ENCODE data around the gene TMEM38B.
"Not testable (repeated sequence)": the region's sequence is repeated elsewhere in the genome, so short reads cannot be mapped to it uniquely, and the experiment has no call there.

Gene TMEM38B

GRCh38 chr9:105731420-105731819 is 37.1 kb downstream of the TMEM38B start:
- H2BK5ac ChIP-seq (ENCODE audit: low read length); H3K4me2 ChIP-seq (ENCODE audit: low read length); H3K27me3 ChIP-seq (ENCODE audit: insufficient read depth, low read length, poor library complexity); H4K8ac ChIP-seq (ENCODE audit: low read depth, low read length); DNase-seq; H3K23ac ChIP-seq (ENCODE audit: low read length); H3K79me2 ChIP-seq (ENCODE audit: control insufficient read depth, insufficient read depth, low read length); H3K4ac ChIP-seq (ENCODE audit: low read depth, low read length); H3K56ac ChIP-seq (ENCODE audit: low read length); H2BK15ac ChIP-seq (replicated peaks; ENCODE audit: low read depth); H2AK5ac ChIP-seq (ENCODE audit: low read length); H3K79me1 ChIP-seq (ENCODE audit: low read length); H3K18ac ChIP-seq (ENCODE audit: low read length); H4K5ac ChIP-seq (ENCODE audit: low read length); H3K9ac ChIP-seq (ENCODE audit: low read length); H3K4me3 ChIP-seq (ENCODE audit: low read length); H2BK120ac ChIP-seq (ENCODE audit: low read depth, low read length); H3K27ac ChIP-seq (ENCODE audit: low read depth, low read length); H3K36me3 ChIP-seq (ENCODE audit: control insufficient read depth, insufficient read depth, low read length); H3K4me1 ChIP-seq (ENCODE audit: control insufficient read depth, low read depth, low read length): not testable (repeated sequence)
- WGBS (ENCODE audit: extremely low coverage, insufficient coverage, low lambda C conversion rate) = no CpG with 5 or more reads among the region's 2 CpGs

- Histone ChIP-seq H3K79me1 (ENCODE audit: low read length) (no peaks in the 10 kb centered on the region), H3K9ac (ENCODE audit: low read length) (no peak overlapping the region), H3K18ac (ENCODE audit: low read length) (no peak overlapping the region), H3K56ac (ENCODE audit: low read length) (no peak overlapping the region), H3K4me3 (ENCODE audit: low read length) (no peak overlapping the region), H2BK5ac (ENCODE audit: low read length) (no peak overlapping the region), H2BK120ac (ENCODE audit: low read depth, low read length) (no peak overlapping the region), H4K5ac (ENCODE audit: low read length) (no peak overlapping the region), H3K27ac (ENCODE audit: low read depth, low read length) (no peak overlapping the region), H4K8ac (ENCODE audit: low read depth, low read length) (no peak overlapping the region), H2BK15ac (replicated peaks; ENCODE audit: low read depth) (no peak overlapping the region), H3K27me3 (ENCODE audit: insufficient read depth, low read length, poor library complexity) (no peaks in the 10 kb centered on the region), H3K23ac (ENCODE audit: low read length) (no peak overlapping the region), H3K36me3 (ENCODE audit: control insufficient read depth, insufficient read depth, low read length) (no peaks in the 10 kb centered on the region), H3K4me1 (ENCODE audit: control insufficient read depth, low read depth, low read length) (no peaks in the 10 kb centered on the region), H2AK5ac (ENCODE audit: low read length) (no peak overlapping the region), H3K79me2 (ENCODE audit: control insufficient read depth, insufficient read depth, low read length) (no peaks in the 10 kb centered on the region), H3K4me2 (ENCODE audit: low read length) (no peak overlapping the region), H3K4ac (ENCODE audit: low read depth, low read length) (no peak overlapping the region)
- no peak for DNase-seq
These were observed 41.0 kb downstream of the TMEM38B start for GRCh38 chr9:105735366-105735765.

- H3K56ac ChIP-seq (ENCODE audit: low read length) = no peak overlapping the region
- H3K9ac ChIP-seq (ENCODE audit: low read length) = no peak overlapping the region
- no peak overlapping the region for H3K4ac ChIP-seq (ENCODE audit: low read depth, low read length)
- H3K18ac ChIP-seq (ENCODE audit: low read length) = no peak overlapping the region
- no peak overlapping the region for H2BK120ac ChIP-seq (ENCODE audit: low read depth, low read length)
- H3K27ac ChIP-seq (ENCODE audit: low read depth, low read length) = no peak overlapping the region
- no CpG with 5 or more reads among the region's 4 CpGs for WGBS (ENCODE audit: extremely low coverage, insufficient coverage, low lambda C conversion rate)
- no peak overlapping the region for H3K4me3 ChIP-seq (ENCODE audit: low read length)
- no peak overlapping the region for H3K4me2 ChIP-seq (ENCODE audit: low read length)
- H4K8ac ChIP-seq (ENCODE audit: low read depth, low read length) = no peak overlapping the region
- no peak for DNase-seq
- H3K27me3 ChIP-seq (ENCODE audit: insufficient read depth, low read length, poor library complexity) = no peaks in the 10 kb centered on the region
- no peak overlapping the region for H2BK5ac ChIP-seq (ENCODE audit: low read length)
- no peak overlapping the region for H2BK15ac ChIP-seq (replicated peaks; ENCODE audit: low read depth)
- H2AK5ac ChIP-seq (ENCODE audit: low read length) = no peak overlapping the region
- no peaks in the 10 kb centered on the region for H3K79me1 ChIP-seq (ENCODE audit: low read length)
- H3K23ac ChIP-seq (ENCODE audit: low read length) = no peak overlapping the region
- no peaks in the 10 kb centered on the region for H3K36me3 ChIP-seq (ENCODE audit: control insufficient read depth, insufficient read depth, low read length)
- no peaks in the 10 kb centered on the region for H3K79me2 ChIP-seq (ENCODE audit: control insufficient read depth, insufficient read depth, low read length)
- no peaks in the 10 kb centered on the region for H3K4me1 ChIP-seq (ENCODE audit: control insufficient read depth, low read depth, low read length)
- no peak overlapping the region for H4K5ac ChIP-seq (ENCODE audit: low read length)
These were observed 42.9 kb downstream of the TMEM38B start for GRCh38 chr9:105737205-105737604.

DNA sequence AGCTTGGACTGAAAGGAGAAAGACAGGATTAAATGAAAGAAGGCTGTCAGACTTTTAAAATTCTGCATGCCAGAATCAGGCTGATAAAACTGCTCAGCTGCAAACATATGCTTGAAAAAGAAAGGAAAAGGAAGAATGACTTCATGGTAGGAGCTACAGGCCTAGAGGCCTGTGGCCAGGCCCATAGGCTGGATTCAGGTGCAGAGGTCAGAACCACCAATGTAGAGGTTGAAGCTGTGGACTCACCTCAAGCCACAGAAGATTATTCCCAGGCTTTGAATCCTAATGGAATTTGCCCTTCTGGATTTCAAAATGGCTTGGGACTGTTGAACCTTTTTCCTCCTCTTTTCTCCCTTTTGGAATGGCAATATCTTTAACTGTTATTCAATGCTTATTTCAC is 47.7 kb downstream of the TMEM38B start:
- H3K27ac ChIP-seq (ENCODE audit: low read depth, low read length) = no peak overlapping the region

GRCh38 chr9:105747325-105747724 is 53.0 kb downstream of the TMEM38B start:
- not testable (repeated sequence) for H2BK5ac ChIP-seq (ENCODE audit: low read length); H3K27ac ChIP-seq (ENCODE audit: low read depth, low read length); H4K8ac ChIP-seq (ENCODE audit: low read depth, low read length); H3K18ac ChIP-seq (ENCODE audit: low read length); H3K27me3 ChIP-seq (ENCODE audit: insufficient read depth, low read length, poor library complexity); H3K79me1 ChIP-seq (ENCODE audit: low read length); H3K4me2 ChIP-seq (ENCODE audit: low read length); H3K36me3 ChIP-seq (ENCODE audit: control insufficient read depth, insufficient read depth, low read length); H3K23ac ChIP-seq (ENCODE audit: low read length); H3K4me3 ChIP-seq (ENCODE audit: low read length); H3K56ac ChIP-seq (ENCODE audit: low read length); H3K4me1 ChIP-seq (ENCODE audit: control insufficient read depth, low read depth, low read length); H3K9ac ChIP-seq (ENCODE audit: low read length); H2AK5ac ChIP-seq (ENCODE audit: low read length); H3K4ac ChIP-seq (ENCODE audit: low read depth, low read length); H3K79me2 ChIP-seq (ENCODE audit: control insufficient read depth, insufficient read depth, low read length); H4K5ac ChIP-seq (ENCODE audit: low read length); DNase-seq; H2BK15ac ChIP-seq (replicated peaks; ENCODE audit: low read depth); H2BK120ac ChIP-seq (ENCODE audit: low read depth, low read length)
- no CpG with 5 or more reads among the region's 3 CpGs for WGBS (ENCODE audit: extremely low coverage, insufficient coverage, low lambda C conversion rate)

More for the DNA sequence above, 47.7 kb downstream of the TMEM38B start:
- Histone ChIP-seq H4K8ac (ENCODE audit: low read depth, low read length) (no peak overlapping the region), H2AK5ac (ENCODE audit: low read length) (no peak overlapping the region), H4K5ac (ENCODE audit: low read length) (no peak overlapping the region), H3K79me2 (ENCODE audit: control insufficient read depth, insufficient read depth, low read length) (no peaks in the 10 kb centered on the region), H3K4ac (ENCODE audit: low read depth, low read length) (no peak overlapping the region), H3K23ac (ENCODE audit: low read length) (no peak overlapping the region), H3K79me1 (ENCODE audit: low read length) (no peaks in the 10 kb centered on the region), H3K4me2 (ENCODE audit: low read length) (no peak overlapping the region), H2BK5ac (ENCODE audit: low read length) (no peak overlapping the region), H2BK15ac (replicated peaks; ENCODE audit: low read depth) (no peak overlapping the region), H3K4me3 (ENCODE audit: low read length) (no peak overlapping the region), H3K18ac (ENCODE audit: low read length) (no peak overlapping the region), H3K27me3 (ENCODE audit: insufficient read depth, low read length, poor library complexity) (no peaks in the 10 kb centered on the region), H3K9ac (ENCODE audit: low read length) (no peak overlapping the region), H3K56ac (ENCODE audit: low read length) (no peak overlapping the region), H3K36me3 (ENCODE audit: control insufficient read depth, insufficient read depth, low read length) (no peaks in the 10 kb centered on the region), H3K4me1 (ENCODE audit: control insufficient read depth, low read depth, low read length) (no peaks in the 10 kb centered on the region), H2BK120ac (ENCODE audit: low read depth, low read length) (no peak overlapping the region)
- DNase-seq = no peak

- Histone ChIP-seq H3K23ac (ENCODE audit: low read length) (no peak overlapping the region), H3K9ac (ENCODE audit: low read length) (no peak overlapping the region), H3K4me3 (ENCODE audit: low read length) (no peak overlapping the region), H3K4me1 (ENCODE audit: control insufficient read depth, low read depth, low read length) (no peaks in the 10 kb centered on the region), H3K18ac (ENCODE audit: low read length) (no peak overlapping the region), H3K36me3 (ENCODE audit: control insufficient read depth, insufficient read depth, low read length) (no peaks in the 10 kb centered on the region), H3K4ac (ENCODE audit: low read depth, low read length) (no peak overlapping the region), H4K8ac (ENCODE audit: low read depth, low read length) (no peak overlapping the region), H3K27me3 (ENCODE audit: insufficient read depth, low read length, poor library complexity) (no peaks in the 10 kb centered on the region), H2BK5ac (ENCODE audit: low read length) (no peak overlapping the region), H2BK120ac (ENCODE audit: low read depth, low read length) (no peak overlapping the region), H3K4me2 (ENCODE audit: low read length) (no peak overlapping the region), H3K56ac (ENCODE audit: low read length) (no peak overlapping the region), H3K79me1 (ENCODE audit: low read length) (no peaks in the 10 kb centered on the region), H2AK5ac (ENCODE audit: low read length) (no peak overlapping the region), H3K27ac (ENCODE audit: low read depth, low read length) (no peak overlapping the region), H2BK15ac (replicated peaks; ENCODE audit: low read depth) (no peak overlapping the region), H3K79me2 (ENCODE audit: control insufficient read depth, insufficient read depth, low read length) (no peaks in the 10 kb centered on the region), H4K5ac (ENCODE audit: low read length) (no peak overlapping the region)
- no CpG with 5 or more reads among the region's 4 CpGs for WGBS (ENCODE audit: extremely low coverage, insufficient coverage, low lambda C conversion rate)
- no peak for DNase-seq
These were observed 57.4 kb downstream of the TMEM38B start for GRCh38 chr9:105751761-105752160.
